ENCODE results near the gene MAPK11.
A peak's percentile ranks its signal among the peaks of the same experiment; 100 is the strongest.

Gene MAPK11

DNA sequence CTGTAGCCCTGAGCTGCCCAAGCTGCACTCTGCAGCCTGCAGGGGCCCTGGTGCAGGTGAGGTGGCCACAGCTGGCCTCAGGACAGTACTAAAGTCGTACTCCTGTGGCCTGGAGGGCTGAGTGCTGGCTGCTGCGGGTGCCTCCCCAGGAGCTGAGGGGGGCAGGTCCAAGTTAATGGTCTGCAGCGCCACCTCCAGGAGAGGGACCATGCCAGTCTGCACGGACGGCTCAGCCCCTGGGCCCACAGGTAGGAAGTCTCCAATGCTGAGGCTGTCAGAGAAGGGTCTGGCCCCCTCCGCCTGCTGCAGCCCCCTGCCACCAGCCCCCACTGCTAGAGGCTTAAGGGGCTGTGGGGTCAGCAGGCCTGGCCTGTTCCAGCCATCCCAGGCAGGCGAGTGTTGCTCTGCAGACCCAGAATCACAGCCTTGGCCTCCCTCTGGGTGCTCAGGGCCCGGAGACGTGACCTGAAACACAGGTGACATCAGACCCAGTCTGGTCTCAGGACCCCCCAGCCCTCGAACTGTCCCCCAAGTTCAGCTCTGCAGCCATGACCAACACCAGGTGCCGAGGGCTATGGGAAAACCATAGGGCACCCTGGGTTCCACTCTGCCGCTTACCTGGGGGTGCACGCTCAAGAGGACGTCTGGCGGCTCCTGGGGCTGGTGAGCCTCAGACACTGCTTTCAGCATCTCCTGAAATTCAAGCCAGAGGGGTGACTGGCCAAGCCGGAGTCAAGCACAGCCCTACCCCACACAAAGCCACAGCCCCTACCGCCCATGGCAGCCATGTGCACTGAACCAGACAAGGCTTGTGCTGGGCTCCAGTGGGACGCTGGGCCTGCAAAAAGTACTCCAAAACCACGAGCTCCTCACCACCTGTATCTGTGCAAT lies 48.5 kb downstream of the MAPK11 start:
- peak in 1 of 5 donors; percentile 2 for DNase-seq

DNA sequence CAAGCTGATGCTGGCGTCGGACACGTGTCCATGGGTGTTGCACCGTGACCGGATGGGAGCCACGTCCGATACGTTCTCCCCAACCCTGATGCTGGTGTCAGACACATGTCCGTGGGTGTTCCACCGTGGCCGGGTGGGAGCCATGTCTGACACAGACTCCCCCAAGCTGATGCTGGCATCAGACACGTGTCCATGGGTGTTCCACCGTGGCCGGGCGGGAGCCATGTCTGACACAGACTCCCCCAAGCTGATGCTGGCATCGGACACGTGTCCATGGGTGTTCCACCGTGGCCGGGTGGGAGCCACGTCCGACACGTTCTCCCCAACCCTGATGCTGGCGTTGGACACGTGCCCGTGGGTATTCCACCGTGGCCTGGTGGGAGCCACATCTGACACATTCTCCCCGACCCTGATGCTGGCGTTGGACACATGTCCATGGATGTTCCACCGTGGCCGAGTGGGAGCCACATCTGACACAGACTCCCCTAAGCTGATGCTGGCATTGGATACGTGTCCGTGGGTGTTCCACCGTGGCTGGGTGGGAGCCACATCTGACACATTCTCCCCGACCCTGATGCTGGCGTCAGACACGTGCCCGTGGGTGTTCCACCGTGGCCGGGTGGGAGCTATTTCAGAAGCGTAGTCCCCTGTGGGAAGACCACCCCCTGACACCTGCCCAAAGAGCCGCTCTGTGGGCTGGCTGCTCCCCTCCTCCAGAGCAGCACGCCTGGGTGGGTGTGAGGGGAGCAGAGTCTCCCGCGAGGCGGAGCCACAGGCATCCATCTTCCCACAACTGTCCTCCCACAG lies 49.4 kb downstream of the MAPK11 start:
- DNase-seq = no peak

DNA sequence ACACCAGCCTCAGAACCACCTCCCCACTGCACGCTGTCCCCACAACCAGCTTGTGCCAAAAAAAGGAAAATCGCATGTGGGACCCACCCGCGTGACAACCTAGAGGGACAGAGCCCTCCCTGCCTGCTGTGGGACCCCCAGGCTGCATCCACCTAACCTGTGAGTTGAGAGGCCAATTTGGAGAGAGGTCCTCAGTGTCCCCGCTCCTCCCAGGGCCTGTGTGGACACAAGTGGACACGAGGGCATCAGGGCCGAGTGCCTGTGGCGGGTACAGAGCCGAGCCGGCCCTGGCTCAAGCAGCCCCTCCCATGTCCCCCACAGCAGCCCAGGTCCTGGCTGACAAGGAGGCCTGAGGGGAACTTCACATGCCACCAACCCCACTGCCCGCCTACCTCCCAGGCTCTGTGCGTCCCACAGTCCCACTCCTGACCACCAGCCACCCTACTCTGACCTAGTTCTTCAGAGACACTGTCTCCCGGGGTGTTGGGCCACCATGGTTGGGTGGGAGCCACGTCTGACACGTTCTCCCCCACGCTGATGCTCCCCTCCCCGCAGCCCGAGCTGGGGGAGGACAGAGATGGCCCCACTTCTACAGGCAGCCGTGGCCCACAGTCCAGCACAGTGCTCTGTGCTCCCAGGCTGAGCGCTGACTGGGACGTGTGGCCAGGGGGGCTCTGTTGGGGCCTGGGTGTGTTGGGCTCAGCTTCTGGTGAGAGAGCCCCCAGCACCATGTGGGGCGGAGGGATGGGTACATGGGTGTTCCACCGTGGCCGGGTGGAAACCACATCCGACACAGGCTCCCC lies 50.2 kb downstream of the MAPK11 start:
- DNase-seq = no peak

DNA sequence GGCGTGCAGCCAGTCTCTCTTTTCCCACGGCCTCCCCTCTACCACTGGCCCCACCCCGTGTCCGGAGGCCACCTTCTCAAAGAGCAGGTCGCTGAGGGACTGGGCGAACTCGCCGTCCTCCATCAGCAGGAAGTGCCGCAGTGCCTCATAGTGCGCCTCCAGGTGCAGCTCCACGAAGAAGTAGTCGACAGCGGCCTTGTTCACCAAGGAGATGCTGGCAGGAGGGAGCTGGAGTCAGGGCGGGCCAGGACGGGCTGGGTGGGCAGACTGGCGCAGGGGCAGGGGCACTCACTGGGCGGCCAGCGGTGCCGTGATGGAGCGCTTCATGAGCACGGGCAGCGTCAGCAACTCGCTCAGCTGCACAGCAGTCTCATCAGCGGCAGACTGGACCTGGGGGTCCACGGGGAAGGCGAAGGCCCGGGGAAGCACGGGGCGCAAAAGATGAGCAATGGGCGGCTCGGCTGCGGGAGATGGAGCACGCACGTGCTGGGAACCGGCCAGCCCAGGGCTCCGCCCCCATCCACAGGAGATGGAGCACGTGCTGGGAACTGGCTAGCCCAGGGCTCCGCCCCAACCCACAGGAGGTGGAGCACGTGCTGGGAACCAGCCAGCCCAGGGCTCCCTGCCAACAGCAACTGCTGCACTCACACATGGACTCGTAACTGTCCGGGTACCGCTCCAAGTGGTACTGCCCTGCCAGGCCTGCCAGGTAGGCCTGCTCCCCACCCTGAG lies 51.0 kb downstream of the MAPK11 start:
- peak in 1 of 5 donors; percentile 1 for DNase-seq

DNA sequence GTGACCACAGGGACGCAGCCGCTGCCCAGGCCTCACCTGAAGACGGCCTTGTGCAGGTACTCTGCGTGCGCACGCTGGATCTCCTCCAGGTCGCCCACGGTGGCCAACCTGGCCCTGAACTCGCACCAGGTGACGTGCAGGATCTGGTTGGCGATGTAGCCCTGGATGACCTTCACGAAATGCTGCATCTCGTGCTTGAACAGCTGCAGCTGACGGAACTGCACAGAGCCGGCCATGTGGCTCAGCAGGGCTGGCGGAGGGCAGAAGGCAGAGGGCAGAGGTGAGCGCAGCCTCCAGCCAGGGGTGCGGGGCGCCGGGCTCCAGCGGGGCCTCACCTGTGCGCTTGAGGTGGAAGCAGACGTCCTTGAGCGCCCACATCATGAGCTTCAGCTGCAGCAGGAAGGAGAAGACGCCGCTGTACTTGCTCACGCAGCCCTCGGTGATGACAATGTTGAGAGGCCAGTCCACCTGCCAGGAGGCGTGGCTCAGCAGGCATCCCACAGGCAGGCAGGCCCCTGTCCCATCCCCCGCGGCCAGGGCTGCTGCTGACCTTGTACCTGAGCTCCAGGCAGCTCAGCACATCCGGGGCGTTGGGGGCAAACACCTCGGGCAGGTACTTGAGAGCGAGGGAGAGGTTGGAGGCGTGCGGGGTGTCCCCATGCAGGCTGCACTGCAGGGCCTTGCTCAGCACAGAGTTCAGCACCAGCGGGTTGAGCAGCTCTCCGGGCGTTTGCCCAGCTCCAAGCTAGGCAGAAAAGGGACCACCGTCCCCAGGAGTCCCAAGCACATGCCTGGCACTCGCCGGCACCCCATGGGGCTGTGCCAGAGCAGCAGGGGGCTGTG lies 51.8 kb downstream of the MAPK11 start:
- no peak for DNase-seq

DNA sequence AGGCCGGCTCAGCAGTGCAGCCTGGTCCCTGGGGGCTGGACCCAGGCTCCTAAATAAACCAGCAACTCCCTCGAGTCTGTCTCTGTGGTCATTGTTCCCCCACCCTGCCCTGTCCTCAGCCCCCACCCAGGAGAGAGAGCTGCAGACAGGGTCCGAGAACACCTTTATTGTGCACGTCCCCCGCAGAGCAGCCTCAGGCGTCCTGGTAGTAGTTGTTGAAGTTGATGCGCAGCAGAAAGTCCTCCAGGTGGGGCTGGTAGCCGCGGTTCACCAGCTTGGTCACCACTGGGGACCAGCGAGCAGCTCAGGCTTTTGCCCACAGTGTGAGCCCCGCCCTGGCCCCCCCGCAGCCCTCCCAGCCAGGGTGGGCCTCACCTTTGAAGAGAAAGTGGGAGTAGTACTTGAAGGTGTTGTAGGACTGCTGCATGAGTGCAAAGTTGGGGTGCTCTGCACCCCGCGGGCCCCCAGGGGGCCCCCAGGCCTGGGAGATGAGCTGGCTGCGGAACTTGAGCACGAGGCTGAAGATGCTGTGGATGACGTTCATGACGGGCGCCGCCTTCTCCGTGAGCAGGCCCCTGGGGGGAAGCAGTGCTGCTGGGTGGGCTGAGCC lies 52.5 kb downstream of the MAPK11 start:
- DNase-seq = peak in 1 of 5 donors; percentile 12

DNA sequence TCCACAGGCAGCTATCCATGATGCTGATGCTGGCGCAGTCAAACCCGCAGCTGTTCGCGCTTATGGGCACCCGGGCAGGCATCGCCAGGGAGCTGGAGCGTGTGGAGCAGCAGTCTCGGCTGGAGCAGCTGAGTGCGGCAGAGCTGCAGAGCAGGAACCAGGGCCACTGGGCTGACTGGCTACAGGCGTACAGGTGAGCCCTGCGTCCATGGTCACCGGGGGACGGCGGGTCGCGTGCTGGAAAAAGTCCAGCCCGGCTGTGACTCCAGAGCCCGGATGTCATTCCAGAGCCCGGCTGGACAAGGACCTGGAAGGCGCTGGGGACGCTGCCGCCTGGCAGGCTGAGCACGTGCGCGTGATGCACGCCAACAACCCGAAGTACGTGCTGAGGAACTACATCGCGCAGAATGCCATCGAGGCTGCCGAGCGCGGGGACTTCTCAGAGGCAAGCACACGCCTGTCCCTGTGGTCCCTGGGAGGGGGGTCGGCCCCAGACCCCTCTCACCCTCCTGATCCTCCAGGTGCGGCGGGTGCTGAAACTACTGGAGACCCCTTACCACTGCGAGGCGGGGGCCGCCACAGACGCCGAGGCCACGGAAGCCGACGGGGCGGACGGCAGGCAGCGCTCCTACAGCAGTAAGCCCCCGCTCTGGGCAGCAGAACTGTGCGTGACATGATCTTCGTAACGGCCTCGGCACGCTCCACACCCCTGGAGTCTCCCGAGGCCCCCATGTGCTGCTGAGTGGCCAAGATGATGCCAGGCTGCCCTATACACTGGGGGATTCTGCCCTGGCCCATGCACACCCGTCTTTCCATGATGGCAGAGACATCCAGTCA lies 53.3 kb downstream of the MAPK11 start:
- DNase-seq = peak in 2 of 5 donors; percentile 3 to 8

DNA sequence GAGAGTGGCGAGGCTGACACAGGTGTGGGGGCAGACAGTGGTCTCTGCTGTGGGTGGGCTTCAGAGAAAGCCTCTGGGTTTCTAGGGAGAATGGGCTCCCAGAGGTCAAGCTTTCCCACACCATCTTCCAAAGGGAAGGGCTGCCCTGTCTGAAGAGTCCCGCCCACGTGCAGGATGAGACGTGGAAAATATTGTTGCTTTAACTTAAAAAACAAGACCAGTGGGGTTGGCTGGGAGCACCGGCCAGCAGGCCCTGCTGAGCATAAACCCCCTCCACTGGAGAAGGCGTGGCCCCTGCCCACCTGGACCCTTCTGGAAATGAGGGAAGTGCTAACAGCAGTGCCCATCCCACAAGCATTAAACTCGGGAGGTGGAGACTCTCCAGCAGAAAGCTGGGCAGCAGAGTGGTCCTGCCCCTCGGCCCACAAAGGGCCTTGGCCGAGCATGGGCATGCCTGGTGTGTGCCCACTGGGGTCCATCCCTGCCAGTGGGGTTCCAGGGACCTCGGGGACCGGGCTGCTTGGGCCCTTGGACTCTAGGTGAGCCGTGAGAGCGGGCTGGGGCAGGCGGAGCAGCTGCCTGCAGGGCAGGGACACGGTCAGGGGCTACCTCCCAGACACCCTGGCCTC lies 54.0 kb downstream of the MAPK11 start:
- no peak for DNase-seq

DNA sequence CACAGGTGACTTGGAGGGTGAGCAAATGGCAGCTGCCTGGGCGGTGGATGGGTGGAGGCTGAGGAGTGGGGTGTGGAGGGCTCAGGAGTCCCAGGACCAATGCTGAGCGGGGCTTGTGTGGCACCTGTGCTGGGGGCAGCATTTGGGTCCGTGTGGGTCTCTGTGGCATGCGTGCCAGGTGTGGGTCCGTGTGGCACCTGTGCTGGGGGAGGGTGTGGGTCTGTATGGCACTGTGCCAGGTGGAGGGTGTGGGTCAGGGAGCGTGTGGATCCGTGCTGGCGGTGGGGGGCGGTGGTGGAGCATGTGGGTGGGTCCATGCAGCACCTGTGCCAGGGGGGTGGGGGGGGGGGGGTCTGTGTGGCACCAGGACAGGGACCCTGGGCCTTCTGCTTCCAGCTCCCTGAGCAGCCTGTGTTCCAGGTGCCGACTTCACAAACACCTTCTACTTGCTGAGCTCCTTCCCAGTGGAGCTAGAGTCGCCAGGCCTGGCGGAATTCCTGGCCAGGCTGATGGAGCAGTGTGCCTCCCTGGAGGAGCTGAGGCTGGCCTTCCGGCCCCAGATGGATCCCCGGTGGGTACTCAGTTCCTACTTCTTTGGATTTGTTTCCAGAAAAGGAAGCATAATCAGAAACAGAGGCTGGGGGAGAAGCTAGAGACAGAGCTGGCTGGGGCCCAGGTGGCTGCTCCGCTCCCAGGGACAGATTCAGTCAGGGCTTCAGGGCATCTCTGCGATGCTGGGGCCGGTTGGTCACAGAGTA lies 54.7 kb downstream of the MAPK11 start:
- no peak for DNase-seq

All from T-helper 1 cell (primary cell).